SU-DHL-6 (cell line): ENCODE data around the gene HSPH1.

Experiments used
- H2AFZ ChIP-seq: fragments of 200-600 bp; sonication (generic); 2 replicates; pipeline ENCODE4 v1.6.1; 2014; ENCODE audit warnings: low read depth, mild to moderate bottlenecking, moderate library complexity, mixed read lengths, antibody characterized with exemption, low read length; ENCODE audit not compliant: severe bottlenecking
- H3F3A ChIP-seq: fragments of 200-600 bp; shearing (Covaris generic); 2 replicates; pipeline ENCODE4 v1.6.0; 2016; ENCODE audit warnings: antibody characterized with exemption, mild to moderate bottlenecking; ENCODE audit not compliant: insufficient read depth
- H3K27ac ChIP-seq: fragments of 200-600 bp; sonication (generic); 2 replicates; pipeline ENCODE4 v1.5.1; 2016; ENCODE audit warnings: low read depth, mild to moderate bottlenecking, low read length, moderate library complexity, mixed read lengths
- H3K27me3 ChIP-seq: fragments of 200-600 bp; sonication (generic), shearing (Covaris generic); 2 replicates; pipeline ENCODE4 v1.6.0; 2014; ENCODE audit warnings: mild to moderate bottlenecking, low read length
- H3K36me3 ChIP-seq: fragments of 200-600 bp; sonication (generic); 2 replicates; pipeline ENCODE4 v1.6.1; 2014; ENCODE audit warnings: mild to moderate bottlenecking, low read length, mixed read lengths
- H3K4me2 ChIP-seq: fragments of 300-600, 200-600 bp; shearing (Covaris generic), sonication (generic); 2 replicates; pipeline ENCODE4 v1.6.0; 2014; ENCODE audit warnings: low read length, low read depth, mild to moderate bottlenecking; ENCODE audit not compliant: poor library complexity, severe bottlenecking
- H3K4me3 ChIP-seq: fragments of 200-600 bp; sonication (generic); 2 replicates; pipeline ENCODE4 v1.5.1; 2014; ENCODE audit warnings: antibody characterized with exemption, low read length, mild to moderate bottlenecking, mixed read lengths; ENCODE audit not compliant: insufficient read depth, poor library complexity, severe bottlenecking
- H3K79me2 ChIP-seq: fragments of 200-600 bp; sonication (generic); 2 replicates; pipeline ENCODE4 v1.6.1; 2014; ENCODE audit warnings: mild to moderate bottlenecking, low read length, moderate library complexity; ENCODE audit not compliant: insufficient read depth
- H3K9ac ChIP-seq: fragments of 200-600 bp; sonication (generic); 2 replicates; pipeline ENCODE4 v1.7.0; 2014; ENCODE audit warnings: mild to moderate bottlenecking, low read length
- H3K9me2 ChIP-seq: fragments of 200-600 bp; sonication (generic); replicated peaks from 2 replicates; pipeline ENCODE4 v1.6.1; 2014; ENCODE audit warnings: low read length; ENCODE audit not compliant: insufficient read depth
- H3K9me3 ChIP-seq: fragments of 200-600 bp; sonication (generic); 2 replicates; pipeline ENCODE4 v1.6.1; 2014; ENCODE audit warnings: low read length, mixed read lengths; ENCODE audit not compliant: insufficient read depth
- H4K20me1 ChIP-seq: fragments of 200-600 bp; sonication (generic); 2 replicates; pipeline ENCODE4 v1.6.1; 2014; ENCODE audit warnings: low read depth, mild to moderate bottlenecking, antibody characterized with exemption, low read length, moderate library complexity, mixed read lengths
- CTCF ChIP-seq: fragments of 200-600 bp; sonication (generic); IDR thresholded peaks from one replicate; pipeline ENCODE4 v1.5.1; 2017; ENCODE audit warnings: antibody characterized with exemption, mild to moderate bottlenecking, low read length, moderate library complexity; ENCODE audit not compliant: insufficient read depth, poor library complexity, severe bottlenecking
- EZH2phosphoT487 ChIP-seq: fragments of 200-600 bp; sonication (generic), shearing (Covaris generic); conservative IDR thresholded peaks from 2 replicates; pipeline ENCODE4 v1.6.1; 2018; ENCODE audit warnings: mild to moderate bottlenecking, antibody characterized with exemption, low read length, moderate library complexity, mixed read lengths

HSPH1 gene

GRCh38 chr13:31199527-31199848 is 37.8 kb upstream of the HSPH1 start:
- Histone ChIP-seq H3K9ac (peak overlapping the region; percentile 84), H2AFZ (no peak overlapping the region)

GRCh38 chr13:31198519-31198918 is 36.8 kb upstream of the HSPH1 start:
- Histone ChIP-seq H3F3A (0 out of 2 replicates have a peak, but pooled peaks cover 5% of the 10 kb centered on the region), H3K79me2 (no peaks in the 10 kb centered on the region), H4K20me1 (no peaks in the 10 kb centered on the region), H2AFZ (no peak overlapping the region), H3K27ac (no peak overlapping the region), H3K27me3 (no peaks in the 10 kb centered on the region), H3K36me3 (no peaks in the 10 kb centered on the region), H3K9me3 (no peaks in the 10 kb centered on the region), H3K9ac (no peak overlapping the region), H3K4me2 (no peak overlapping the region), H3K9me2 (no peaks in the 10 kb centered on the region), H3K4me3 (no peak overlapping the region)
- no peak for TF ChIP-seq EZH2phosphoT487
- no peak for TF ChIP-seq CTCF

More at GRCh38 chr13:31199527-31199848, 37.8 kb upstream of the HSPH1 start:
- Histone ChIP-seq H3K79me2 (no peaks in the 10 kb centered on the region), H3K9me3 (no peaks in the 10 kb centered on the region), H3K4me2 (peak overlapping the region; percentile 63), H3K4me3 (peak overlapping the region; percentile 55), H3K36me3 (no peaks in the 10 kb centered on the region), H3K27ac (no peak overlapping the region), H4K20me1 (no peaks in the 10 kb centered on the region), H3F3A (0 out of 2 replicates have a peak, but pooled peaks cover 5% of the 10 kb centered on the region), H3K9me2 (no peaks in the 10 kb centered on the region), H3K27me3 (no peaks in the 10 kb centered on the region)
- TF ChIP-seq EZH2phosphoT487: no peak
- no peak for TF ChIP-seq CTCF

- H3F3A ChIP-seq: 0 out of 2 replicates have a peak, but pooled peaks cover 5% of the 10 kb centered on the region
- no peaks in the 10 kb centered on the region for H3K36me3 ChIP-seq
- no peaks in the 10 kb centered on the region for H3K79me2 ChIP-seq
- H3K4me2 ChIP-seq: no peak overlapping the region
- H2AFZ ChIP-seq: no peak overlapping the region
- H3K9me2 ChIP-seq: no peaks in the 10 kb centered on the region
- no peak overlapping the region for H3K4me3 ChIP-seq
- H3K9ac ChIP-seq: no peak overlapping the region
- no peaks in the 10 kb centered on the region for H3K27me3 ChIP-seq
- no peaks in the 10 kb centered on the region for H3K9me3 ChIP-seq
- H3K27ac ChIP-seq: no peak overlapping the region
- TF ChIP-seq CTCF (no peak), EZH2phosphoT487 (no peak)
- no peaks in the 10 kb centered on the region for H4K20me1 ChIP-seq
These were observed 35.3 kb upstream of the HSPH1 start for GRCh38 chr13:31196992-31197391.
